ENCODE data around the gene NNMT.

DNA sequence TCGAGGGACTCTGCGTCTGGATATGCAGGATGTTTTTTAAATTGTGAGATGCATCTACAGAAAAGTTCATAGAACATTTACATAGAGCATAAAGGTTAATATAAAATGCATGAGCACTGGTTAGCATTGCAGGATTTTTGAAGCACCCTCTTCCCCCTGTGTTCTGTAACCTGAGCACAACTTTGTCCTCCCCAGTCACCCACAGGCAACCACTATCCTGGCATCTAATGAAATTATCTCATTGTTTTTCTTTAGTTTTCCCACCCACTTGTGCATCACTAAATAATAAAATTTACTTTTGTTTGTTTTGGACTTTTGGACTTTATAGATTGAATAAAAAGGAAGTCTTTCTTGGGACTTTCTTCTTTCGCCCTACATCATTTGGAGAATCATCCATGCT is 10.0 kb upstream of the NNMT start:
- TF ChIP-seq, protein P1, sequence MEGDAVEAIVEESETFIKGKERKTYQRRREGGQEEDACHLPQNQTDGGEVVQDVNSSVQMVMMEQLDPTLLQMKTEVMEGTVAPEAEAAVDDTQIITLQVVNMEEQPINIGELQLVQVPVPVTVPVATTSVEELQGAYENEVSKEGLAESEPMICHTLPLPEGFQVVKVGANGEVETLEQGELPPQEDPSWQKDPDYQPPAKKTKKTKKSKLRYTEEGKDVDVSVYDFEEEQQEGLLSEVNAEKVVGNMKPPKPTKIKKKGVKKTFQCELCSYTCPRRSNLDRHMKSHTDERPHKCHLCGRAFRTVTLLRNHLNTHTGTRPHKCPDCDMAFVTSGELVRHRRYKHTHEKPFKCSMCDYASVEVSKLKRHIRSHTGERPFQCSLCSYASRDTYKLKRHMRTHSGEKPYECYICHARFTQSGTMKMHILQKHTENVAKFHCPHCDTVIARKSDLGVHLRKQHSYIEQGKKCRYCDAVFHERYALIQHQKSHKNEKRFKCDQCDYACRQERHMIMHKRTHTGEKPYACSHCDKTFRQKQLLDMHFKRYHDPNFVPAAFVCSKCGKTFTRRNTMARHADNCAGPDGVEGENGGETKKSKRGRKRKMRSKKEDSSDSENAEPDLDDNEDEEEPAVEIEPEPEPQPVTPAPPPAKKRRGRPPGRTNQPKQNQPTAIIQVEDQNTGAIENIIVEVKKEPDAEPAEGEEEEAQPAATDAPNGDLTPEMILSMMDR (IDR thresholded peaks at IDR 0.05; ENCODE audit: poor library complexity, severe bottlenecking) = no peak
- no peak for TF ChIP-seq RAD21 (conservative IDR thresholded peaks at IDR 0.05)
- TF ChIP-seq MXI1 (conservative IDR thresholded peaks at IDR 0.05; ENCODE audit: poor library complexity, severe bottlenecking) = no peak
- TF ChIP-seq POLR2AphosphoS5 (IDR thresholded peaks at IDR 0.05) = no peak
- no peak for TF ChIP-seq TAF1 (IDR thresholded peaks at IDR 0.05; ENCODE audit: low read depth)
- no peak for TF ChIP-seq EZH2 (IDR thresholded peaks at IDR 0.05; ENCODE audit: borderline replicate concordance, insufficient read depth, low read length, poor library complexity, severe bottlenecking)
- no peak for TF ChIP-seq SMC3 (conservative IDR thresholded peaks at IDR 0.05; ENCODE audit: poor library complexity)
- TF ChIP-seq, protein P2, sequence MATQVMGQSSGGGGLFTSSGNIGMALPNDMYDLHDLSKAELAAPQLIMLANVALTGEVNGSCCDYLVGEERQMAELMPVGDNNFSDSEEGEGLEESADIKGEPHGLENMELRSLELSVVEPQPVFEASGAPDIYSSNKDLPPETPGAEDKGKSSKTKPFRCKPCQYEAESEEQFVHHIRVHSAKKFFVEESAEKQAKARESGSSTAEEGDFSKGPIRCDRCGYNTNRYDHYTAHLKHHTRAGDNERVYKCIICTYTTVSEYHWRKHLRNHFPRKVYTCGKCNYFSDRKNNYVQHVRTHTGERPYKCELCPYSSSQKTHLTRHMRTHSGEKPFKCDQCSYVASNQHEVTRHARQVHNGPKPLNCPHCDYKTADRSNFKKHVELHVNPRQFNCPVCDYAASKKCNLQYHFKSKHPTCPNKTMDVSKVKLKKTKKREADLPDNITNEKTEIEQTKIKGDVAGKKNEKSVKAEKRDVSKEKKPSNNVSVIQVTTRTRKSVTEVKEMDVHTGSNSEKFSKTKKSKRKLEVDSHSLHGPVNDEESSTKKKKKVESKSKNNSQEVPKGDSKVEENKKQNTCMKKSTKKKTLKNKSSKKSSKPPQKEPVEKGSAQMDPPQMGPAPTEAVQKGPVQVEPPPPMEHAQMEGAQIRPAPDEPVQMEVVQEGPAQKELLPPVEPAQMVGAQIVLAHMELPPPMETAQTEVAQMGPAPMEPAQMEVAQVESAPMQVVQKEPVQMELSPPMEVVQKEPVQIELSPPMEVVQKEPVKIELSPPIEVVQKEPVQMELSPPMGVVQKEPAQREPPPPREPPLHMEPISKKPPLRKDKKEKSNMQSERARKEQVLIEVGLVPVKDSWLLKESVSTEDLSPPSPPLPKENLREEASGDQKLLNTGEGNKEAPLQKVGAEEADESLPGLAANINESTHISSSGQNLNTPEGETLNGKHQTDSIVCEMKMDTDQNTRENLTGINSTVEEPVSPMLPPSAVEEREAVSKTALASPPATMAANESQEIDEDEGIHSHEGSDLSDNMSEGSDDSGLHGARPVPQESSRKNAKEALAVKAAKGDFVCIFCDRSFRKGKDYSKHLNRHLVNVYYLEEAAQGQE (IDR thresholded peaks at IDR 0.05; ENCODE audit: borderline replicate concordance) = no peak
